ENCODE measurements around the gene MZT2A.
"Not testable (repeated sequence)": the region's sequence is repeated elsewhere in the genome, so short reads cannot be mapped to it uniquely, and the experiment has no call there.

DNA sequence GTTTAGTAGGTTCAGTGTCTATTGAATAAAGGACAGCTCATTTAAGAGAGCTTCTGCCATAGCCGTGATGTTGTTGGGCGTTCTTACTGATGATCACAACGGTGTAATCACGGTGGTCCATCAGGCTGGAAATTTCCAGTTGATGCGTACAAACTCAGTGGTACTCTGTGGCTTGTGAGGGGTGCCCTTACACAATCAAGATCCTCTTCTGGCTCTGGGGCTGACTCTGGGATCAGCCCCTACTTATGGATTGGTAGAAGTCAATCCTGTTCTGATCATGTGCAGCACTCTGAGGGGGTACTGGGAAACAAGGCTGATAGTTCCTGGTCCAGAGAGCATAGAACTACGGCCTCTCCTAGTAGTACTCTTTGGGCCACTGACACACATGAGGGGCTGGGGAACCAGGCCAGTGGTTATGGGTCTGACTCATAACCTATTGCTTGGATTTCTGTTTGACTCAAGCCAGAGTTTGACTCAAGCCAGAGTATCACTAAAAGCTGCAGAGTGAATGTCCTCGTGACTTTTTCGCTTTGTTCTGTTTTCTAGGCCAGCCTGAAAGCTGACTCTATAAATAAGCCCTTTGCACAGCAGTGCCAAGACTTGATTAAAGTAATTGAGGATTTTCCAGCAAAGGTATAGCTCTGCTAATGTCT, 6.2 kb upstream of the MZT2A start:
- not testable (repeated sequence) for TF ChIP-seq YY1 (IDR thresholded peaks at IDR 0.05; ENCODE audit: insufficient read depth, insufficient read length); ZNF274 (IDR thresholded peaks at IDR 0.05; ENCODE audit: low read depth, low read length); SUZ12 (IDR thresholded peaks at IDR 0.05; ENCODE audit: extremely low read depth, insufficient read depth, insufficient read length)
